Astrocyte of the spinal cord (primary cell): ENCODE measurements around the gene FBLN7.

ENCODE experiments used
- DNase-seq: peaks from one replicate; pipeline ENCODE4 v3.0.0; 2011; ENCODE audit warnings: low read depth, low spot score
- H3K4me3 ChIP-seq: 2 replicates; pipeline ENCODE4 v1.5.1; 2011; ENCODE audit warnings: low read depth, mild to moderate bottlenecking, low read length, moderate library complexity
- CTCF ChIP-seq: IDR thresholded peaks from 2 replicates; pipeline ENCODE4 v1.5.1; 2012; ENCODE audit warnings: low read depth, mild to moderate bottlenecking, low read length, inconsistent platforms
- in situ Hi-C: cut with HindIII; loops from 2 replicates; pipeline ENCODE4 v1.10.0; 2017; ENCODE audit warnings: low sequenced_read_pairs

FBLN7 gene

GRCh38 chr2:112162956-112163355 is 24.8 kb downstream of the FBLN7 start:
- DNase-seq: no peak
- TF ChIP-seq CTCF: no peak
- in situ Hi-C loops: no loop called here
- no peak overlapping the region for H3K4me3 ChIP-seq

GRCh38 chr2:112163541-112163981 is 25.4 kb downstream of the FBLN7 start:
- no peak overlapping the region for H3K4me3 ChIP-seq
- DNase-seq: no peak
- no peak for TF ChIP-seq CTCF
- in situ Hi-C loops: no loop called here

- no peak for DNase-seq
- no peak overlapping the region for H3K4me3 ChIP-seq
- TF ChIP-seq CTCF: no peak
- in situ Hi-C loops: no loop called here
Measured at GRCh38 chr2:112164876-112165275, 26.7 kb downstream of the FBLN7 start.

GRCh38 chr2:112165296-112165695 is 27.1 kb downstream of the FBLN7 start:
- no peak for TF ChIP-seq CTCF
- no peak for DNase-seq
- in situ Hi-C loops: no loop called here
- no peak overlapping the region for H3K4me3 ChIP-seq

- in situ Hi-C loops: no loop called here
- no peak for DNase-seq
- no peak for TF ChIP-seq CTCF
- H3K4me3 ChIP-seq: no peak overlapping the region
Measured at GRCh38 chr2:112166806-112167499, 28.8 kb downstream of the FBLN7 start.

GRCh38 chr2:112168422-112169124 is 30.4 kb downstream of the FBLN7 start:
- no peak for TF ChIP-seq CTCF
- peak; percentile 33 for DNase-seq
- in situ Hi-C loops: no loop called here
- no peak overlapping the region for H3K4me3 ChIP-seq
